ENCODE results near the gene ITPRID2. TPM values are rescaled to one million over a fixed set of nuclear protein-coding genes. Genes with fewer than 3 reads are reported as not detected.
A peak's percentile ranks its signal among the peaks of the same experiment; 100 is the strongest.

Gene ITPRID2
- total RNA-seq, 1 experiment from 2014 or later = 1,605 TPM

DNA sequence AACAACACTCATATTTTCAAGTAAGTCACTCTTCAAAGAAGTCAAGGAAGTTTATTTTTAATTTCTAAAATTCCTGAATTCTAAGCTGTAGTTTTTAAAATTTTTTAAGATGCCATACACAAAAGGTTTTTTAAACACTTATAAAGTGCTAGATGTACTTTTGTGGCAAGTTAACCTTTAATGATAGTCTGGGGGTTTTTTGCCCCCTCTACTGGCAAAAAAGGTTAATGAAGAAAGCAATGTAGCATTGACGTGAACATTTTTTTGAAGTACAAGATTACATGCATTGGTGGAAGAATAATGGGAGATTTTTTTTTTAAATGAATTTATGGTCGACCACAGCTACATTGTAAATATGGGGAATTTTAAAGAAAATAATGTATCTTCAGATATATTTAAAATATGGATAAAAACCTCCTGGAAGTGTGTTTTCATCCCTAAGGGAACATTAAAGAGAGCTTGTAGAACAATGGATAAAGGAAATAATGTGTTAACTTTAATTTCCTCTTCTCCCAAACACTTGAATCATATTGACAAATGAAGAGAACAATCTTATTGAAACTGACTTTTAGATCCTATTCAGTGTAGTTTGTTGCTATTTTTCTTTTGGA lies 12.6 kb downstream of the ITPRID2 start:
- Histone ChIP-seq H3K9ac (ENCODE audit: low read length) (no peak overlapping the region), H3K4me3 (replicated peaks in 1 of 2; ENCODE audit: low read depth in 1 of 2, low read length in 2 of 2) (no peak overlapping the region), H3K4me2 (ENCODE audit: low read length) (peak overlapping the region; percentile 10), H3K4me1 (ENCODE audit: control insufficient read depth in 1 of 2, insufficient read depth in 2 of 2, low read length in 2 of 2) (peaks cover 71 to 98% of the 10 kb centered on the region in 2 experiments), H4K20me1 (ENCODE audit: insufficient read depth) (peaks cover 46% of the 10 kb centered on the region), H3K9me3 (ENCODE audit: control insufficient read depth in 1 of 2, insufficient read depth in 1 of 2, low read depth in 1 of 2, low read length in 2 of 2) (no peaks in the 10 kb centered on the region), H3K79me2 (ENCODE audit: insufficient read depth, low read length) (peaks cover 100% of the 10 kb centered on the region), H3K27ac (ENCODE audit: low read depth, low read length) (peak overlapping the region; percentile 99), H3K9me2 (ENCODE audit: insufficient read depth) (no peaks in the 10 kb centered on the region), H3K36me3 (ENCODE audit: control insufficient read depth in 1 of 2, insufficient read depth in 2 of 2, low read length in 2 of 2) (peaks cover 64 to 93% of the 10 kb centered on the region in 2 experiments), H3K27me3 (ENCODE audit: insufficient read depth, low read length) (no peaks in the 10 kb centered on the region), H2AFZ (ENCODE audit: low read depth, low read length, poor library complexity, severe bottlenecking) (no peak overlapping the region)
- RAD21 ChIA-PET (ENCODE audit: low non-redundant PET in 1 of 2, low total read pairs in 2 of 2, uncharacterized antibody in 2 of 2, unreplicated experiment in 2 of 2) = no interaction called here
- TF ChIP-seq CEBPB (IDR thresholded peaks at IDR 0.05; ENCODE audit: low read depth) = no peak
- TF ChIP-seq JUND (IDR thresholded peaks at IDR 0.05) = 0 out of 2 replicates have a peak, but pooled peaks have one; percentile 18
- peak; percentile 48 for TF ChIP-seq RAD21 (IDR thresholded peaks at IDR 0.05; ENCODE audit: low read depth)
- TF ChIP-seq, protein P1, sequence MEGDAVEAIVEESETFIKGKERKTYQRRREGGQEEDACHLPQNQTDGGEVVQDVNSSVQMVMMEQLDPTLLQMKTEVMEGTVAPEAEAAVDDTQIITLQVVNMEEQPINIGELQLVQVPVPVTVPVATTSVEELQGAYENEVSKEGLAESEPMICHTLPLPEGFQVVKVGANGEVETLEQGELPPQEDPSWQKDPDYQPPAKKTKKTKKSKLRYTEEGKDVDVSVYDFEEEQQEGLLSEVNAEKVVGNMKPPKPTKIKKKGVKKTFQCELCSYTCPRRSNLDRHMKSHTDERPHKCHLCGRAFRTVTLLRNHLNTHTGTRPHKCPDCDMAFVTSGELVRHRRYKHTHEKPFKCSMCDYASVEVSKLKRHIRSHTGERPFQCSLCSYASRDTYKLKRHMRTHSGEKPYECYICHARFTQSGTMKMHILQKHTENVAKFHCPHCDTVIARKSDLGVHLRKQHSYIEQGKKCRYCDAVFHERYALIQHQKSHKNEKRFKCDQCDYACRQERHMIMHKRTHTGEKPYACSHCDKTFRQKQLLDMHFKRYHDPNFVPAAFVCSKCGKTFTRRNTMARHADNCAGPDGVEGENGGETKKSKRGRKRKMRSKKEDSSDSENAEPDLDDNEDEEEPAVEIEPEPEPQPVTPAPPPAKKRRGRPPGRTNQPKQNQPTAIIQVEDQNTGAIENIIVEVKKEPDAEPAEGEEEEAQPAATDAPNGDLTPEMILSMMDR (IDR thresholded peaks at IDR 0.05 in 2 of 3, conservative IDR thresholded peaks at IDR 0.05 in 1 of 3; ENCODE audit: borderline replicate concordance in 1 of 3, insufficient read depth in 1 of 3, low read depth in 2 of 3, low read length in 2 of 3) = peak; percentile 24 to 59 (median 30); a peak in 3 of 6 replicates
- TF ChIP-seq ELF1 (IDR thresholded peaks at IDR 0.05; ENCODE audit: borderline replicate concordance, low read depth) = no peak
- TF ChIP-seq TCF7L2 (IDR thresholded peaks at IDR 0.05; ENCODE audit: borderline replicate concordance, extremely low read depth, insufficient read depth, insufficient read length) = no peak
- intact Hi-C loops (cut with micrococcal nuclease) = loop anchor here (1.0 to 5.0 kb wide), 2 partner anchors 161 to 332 kb away; no protein-coding TSS in a partner anchor
- DNase-seq (ENCODE audit: low read depth, low spot score) (no peak), ATAC-seq (no peak)
- POLR2A ChIA-PET = interaction anchor here (0.7 to 2.2 kb wide), 9 partner anchors 9 to 161 kb away, joined by 3 to 11 read pairs (median 5); partner anchors contain the start of gene ITPRID2
- CTCF ChIA-PET = interaction anchor here (0.6 to 3.3 kb wide), 11 partner anchors 9 to 189 kb away, joined by 3 to 34 read pairs (median 4); no protein-coding TSS in a partner anchor
- BruUV-seq (replicated peaks) = no TSS peak
